ENCODE results near the gene CUX1. TPM values are rescaled to one million over a fixed set of nuclear protein-coding genes. Genes with fewer than 3 reads are reported as not detected.

The CUX1 gene
- total and polyA plus RNA-seq, 2 donors (not counting 1 experiment from before 2014, with no cell fraction given): 10.8 to 86.5 TPM

- H3K79me2 ChIP-seq (ENCODE audit: control insufficient read depth, insufficient read depth, low read length): no peaks in the 10 kb centered on the region
- DNase-seq (no peak), ATAC-seq (ENCODE audit: low read depth) (no peak)
- no peaks in the 10 kb centered on the region for H3K27me3 Mint-ChIP-seq
- TF ChIP-seq CTCF (IDR thresholded peaks at IDR 0.05) (no peak), EZH2 (IDR thresholded peaks at IDR 0.05; ENCODE audit: borderline replicate concordance, insufficient read depth, low read depth, low read length, poor library complexity, severe bottlenecking) (no peak)
- H3K9me3 ChIP-seq (ENCODE audit: control extremely low read depth in 1 of 3, control insufficient read depth in 2 of 3, insufficient read depth in 1 of 3, low read length in 2 of 3): peaks cover 2 to 14% (median 12%) of the 10 kb centered on the region in 3 donors
- no peak overlapping the region for H3K4me2 ChIP-seq (replicated peaks; ENCODE audit: low read depth, low read length, poor library complexity, severe bottlenecking)
- H3K4me3 Mint-ChIP-seq: no peak overlapping the region
- H3K9me3 Mint-ChIP-seq (ENCODE audit: insufficient read depth): peaks cover 15% of the 10 kb centered on the region
- H3K9ac ChIP-seq (ENCODE audit: low read length): no peak overlapping the region
- no peak overlapping the region for H3K27ac Mint-ChIP-seq
- H4K20me1 ChIP-seq (ENCODE audit: control insufficient read depth, insufficient read depth, low read length, poor library complexity, severe bottlenecking): no peaks in the 10 kb centered on the region
- WGBS (ENCODE audit: insufficient coverage): 100% methylated on average over 3 of the region's 4 CpGs
- H3K4me1 ChIP-seq (ENCODE audit: control insufficient read depth in 2 of 2, insufficient read depth in 2 of 2, low read length in 2 of 2): no peaks in the 10 kb centered on the region
- peaks cover 2% of the 10 kb centered on the region in 2 experiments for H3K36me3 ChIP-seq (replicated peaks in 1 of 2; ENCODE audit: control extremely low read depth in 1 of 2, control insufficient read depth in 1 of 2, extremely low read depth in 1 of 2, insufficient read depth in 2 of 2, low read length in 1 of 2)
- no peak overlapping the region for H3K27ac ChIP-seq (ENCODE audit: low read length in 2 of 2)
- intact Hi-C loops (cut with micrococcal nuclease): no loop called here
- no peaks in the 10 kb centered on the region for H3K27me3 ChIP-seq (replicated peaks in 1 of 4; ENCODE audit: control extremely low read depth in 1 of 4, control insufficient read depth in 3 of 4, insufficient read depth in 4 of 4, low read length in 3 of 4)
- H3K4me3 ChIP-seq (ENCODE audit: control extremely low read depth in 1 of 5, extremely low read depth in 1 of 5, insufficient read depth in 1 of 5, low read depth in 2 of 5, low read length in 4 of 5): no peak overlapping the region
- H2AFZ ChIP-seq (ENCODE audit: insufficient read depth, low read depth, low read length, poor library complexity, severe bottlenecking): no peak overlapping the region
- ChIA-PET POLR2A (interaction anchor here (0.6 kb wide), 1 partner anchor 100 kb away, joined by 7 read pairs; no protein-coding TSS in a partner anchor), CTCF (no interaction called here)
- no peaks in the 10 kb centered on the region for H3K4me1 Mint-ChIP-seq
Observed at GRCh38 chr7:102089175-102090098, 272.0 kb downstream of the CUX1 start.
